HFF-Myc (cell line): Measurements from ENCODE around the gene C6orf47.

Experiments
- DNase-seq: peaks from one replicate; pipeline ENCODE4 v3.0.0-alpha.2; 2011; ENCODE audit warnings: low read depth; ENCODE audit errors: extremely low read depth
- H3K4me3 ChIP-seq: replicated peaks from 2 replicates; pipeline ENCODE4 v1.5.1; 2011; ENCODE audit warnings: low read depth, mild to moderate bottlenecking, control low read depth, low read length
- CTCF ChIP-seq: IDR thresholded peaks from 2 replicates; pipeline ENCODE4 v1.5.1; 2012; ENCODE audit warnings: mild to moderate bottlenecking, low read depth, low read length, control low read depth; ENCODE audit errors: missing control alignments

The C6orf47 gene

GRCh38 chr6:31692353-31692752 lies 31.8 kb upstream of the C6orf47 start:
- H3K4me3 ChIP-seq = no peak overlapping the region
- TF ChIP-seq CTCF = no peak
- DNase-seq = no peak

- DNase-seq = no peak
- no peak overlapping the region for H3K4me3 ChIP-seq
- no peak for TF ChIP-seq CTCF
These were observed 31.1 kb upstream of the C6orf47 start for GRCh38 chr6:31691564-31692108.

- DNase-seq = no peak
- TF ChIP-seq CTCF = no peak
- no peak overlapping the region for H3K4me3 ChIP-seq
These were observed 30.5 kb upstream of the C6orf47 start for GRCh38 chr6:31691078-31691463.

GRCh38 chr6:31690231-31691077 lies 29.9 kb upstream of the C6orf47 start:
- no peak overlapping the region for H3K4me3 ChIP-seq
- no peak for TF ChIP-seq CTCF
- no peak for DNase-seq

GRCh38 chr6:31689249-31690110 lies 28.9 kb upstream of the C6orf47 start:
- no peak overlapping the region for H3K4me3 ChIP-seq
- DNase-seq = no peak
- TF ChIP-seq CTCF = peak; percentile 51

- no peak overlapping the region for H3K4me3 ChIP-seq
- no peak for DNase-seq
- TF ChIP-seq CTCF = no peak
These were observed 27.5 kb upstream of the C6orf47 start for GRCh38 chr6:31687860-31688693.
